GM06990 (cell line): ENCODE measurements around the gene PRPSAP1.

ENCODE experiments used
- DNase-seq: peaks from one replicate; pipeline ENCODE4 v3.0.0-alpha.2; 2011; ENCODE audit not compliant: insufficient read length; ENCODE audit errors: extremely low read depth
- H3K27me3 ChIP-seq: replicated peaks from 2 replicates; pipeline ENCODE4 v1.6.0; 2011; ENCODE audit warnings: low read length; ENCODE audit not compliant: control insufficient read depth, insufficient read depth
- H3K36me3 ChIP-seq: 2 replicates; pipeline ENCODE4 v1.5.1; 2011; ENCODE audit warnings: low read length; ENCODE audit not compliant: control insufficient read depth, insufficient read depth
- H3K4me3 ChIP-seq: replicated peaks from 2 replicates; pipeline ENCODE4 v1.5.1; 2011; ENCODE audit warnings: low read depth, mild to moderate bottlenecking, control low read depth, low read length
- CTCF ChIP-seq: IDR thresholded peaks from 2 replicates; pipeline ENCODE4 v1.5.1; 2011; ENCODE audit warnings: low read length, control low read depth, mild to moderate bottlenecking, inconsistent platforms; ENCODE audit not compliant: insufficient read depth, poor library complexity, severe bottlenecking

The PRPSAP1 gene

DNA sequence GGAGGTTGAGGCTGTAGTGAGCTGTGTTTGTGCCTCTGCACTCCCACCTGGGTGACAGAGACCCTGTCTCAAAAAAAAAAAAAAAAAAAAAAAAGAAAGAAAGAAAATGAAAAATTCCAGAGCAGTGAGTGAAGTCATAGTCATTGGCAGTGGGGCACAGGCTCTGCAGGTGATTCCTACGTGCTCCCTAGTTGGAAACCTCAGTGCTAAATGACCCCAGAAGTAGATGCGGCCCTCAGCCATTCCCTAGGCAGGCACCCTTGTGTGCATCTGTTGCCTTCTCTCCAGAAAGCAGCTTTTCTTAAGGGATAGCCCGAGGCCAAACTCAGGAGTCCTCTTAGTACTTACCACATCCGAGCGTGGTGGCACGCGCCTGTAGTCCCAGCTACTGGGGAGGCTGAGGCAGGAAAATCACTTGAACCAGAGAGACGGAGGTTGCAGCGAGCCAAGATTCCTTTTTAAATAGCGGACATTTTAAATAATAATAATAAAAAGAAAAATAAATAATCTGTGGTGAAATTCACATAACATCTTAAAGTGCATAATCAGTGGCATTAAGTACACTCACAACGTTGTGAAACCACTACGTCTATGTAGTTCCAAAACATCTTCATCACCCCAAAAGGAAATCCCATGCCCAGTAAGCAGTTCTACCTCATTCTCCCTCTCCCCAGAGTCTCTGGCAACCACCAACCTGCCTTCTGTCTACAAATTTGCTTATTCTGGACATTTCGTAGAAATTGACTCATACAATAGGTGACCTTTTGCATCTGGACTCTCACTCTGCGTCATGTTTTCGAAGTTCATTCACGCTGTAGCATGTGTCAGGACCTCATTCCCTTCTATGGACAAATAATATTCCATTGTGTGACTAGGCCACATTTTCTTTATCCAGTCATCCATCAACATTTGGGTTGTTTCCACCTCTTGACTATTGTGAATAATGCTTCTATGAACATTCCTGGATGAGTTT lies 18.2 kb upstream of the PRPSAP1 start:
- H3K36me3 ChIP-seq, result no peaks in the 10 kb centered on the region
- H3K4me3 ChIP-seq, result no peak overlapping the region
- TF ChIP-seq CTCF, result no peak
- no peak for DNase-seq
- no peaks in the 10 kb centered on the region; the same call in 1 of the 2 replicates for H3K27me3 ChIP-seq

DNA sequence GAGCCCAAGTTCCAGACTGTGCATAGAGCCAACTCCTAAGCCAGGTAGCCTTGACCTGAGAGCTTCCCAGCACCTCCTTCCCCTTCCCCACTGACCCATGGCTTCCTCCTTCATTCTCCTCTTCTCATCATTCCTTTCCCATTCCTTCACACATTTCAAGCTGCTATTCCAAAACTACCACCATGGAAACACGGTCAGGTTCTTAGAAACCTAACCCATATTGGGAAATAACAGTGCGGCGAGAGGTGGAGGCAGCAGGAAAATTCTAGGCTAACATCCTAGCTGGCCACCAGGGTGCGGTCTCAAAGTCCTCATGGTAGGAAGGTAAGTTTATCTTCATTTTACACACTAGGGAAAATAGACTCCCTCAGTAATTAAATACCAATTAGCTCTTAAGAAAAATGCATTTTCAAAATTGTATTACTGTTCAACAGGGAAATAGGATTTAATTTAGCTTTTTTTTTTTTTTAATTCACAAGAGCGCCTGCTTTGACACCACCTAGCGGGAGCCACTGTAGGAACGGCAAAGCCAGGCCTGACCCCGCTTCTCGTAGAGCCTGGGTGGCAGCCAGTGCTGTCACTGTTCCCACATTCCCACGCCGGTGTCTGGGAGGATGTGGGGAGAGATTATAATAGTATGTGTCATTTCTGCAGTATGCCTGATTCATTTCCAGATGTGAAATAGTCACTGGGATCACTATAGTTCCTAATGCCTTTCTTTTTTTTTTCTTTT lies 16.7 kb upstream of the PRPSAP1 start:
- no peak for DNase-seq
- H3K4me3 ChIP-seq, result no peak overlapping the region
- TF ChIP-seq CTCF, result peak; percentile 53
- H3K27me3 ChIP-seq, result no peaks in the 10 kb centered on the region; the same call in 1 of the 2 replicates
- no peaks in the 10 kb centered on the region for H3K36me3 ChIP-seq

GRCh38 chr17:76369804-76370203 lies 16.1 kb upstream of the PRPSAP1 start:
- Histone ChIP-seq H3K27me3 (no peaks in the 10 kb centered on the region), H3K36me3 (no peaks in the 10 kb centered on the region), H3K4me3 (no peak overlapping the region)
- no peak for DNase-seq
- TF ChIP-seq CTCF, result no peak

DNA sequence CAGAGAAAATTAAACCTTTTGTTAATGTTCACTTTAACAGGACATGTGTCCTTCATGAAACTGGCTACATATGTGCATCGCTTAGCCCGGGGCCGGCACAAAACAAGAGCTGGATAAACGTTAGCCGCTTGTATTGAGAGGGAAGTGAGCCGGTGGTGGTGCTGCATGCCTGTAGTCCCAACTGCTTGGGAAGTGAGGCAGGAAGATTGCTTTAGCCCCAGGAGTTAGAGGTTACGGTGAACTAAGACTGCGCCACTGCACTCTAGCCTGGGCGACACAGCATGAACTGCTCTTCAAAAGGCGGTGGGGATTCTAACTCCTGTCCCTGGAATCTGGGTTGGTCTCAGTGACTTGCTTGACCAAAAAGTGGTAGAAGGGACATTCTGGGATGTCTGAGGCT lies 15.7 kb upstream of the PRPSAP1 start:
- TF ChIP-seq CTCF, result no peak
- Histone ChIP-seq H3K36me3 (no peaks in the 10 kb centered on the region), H3K4me3 (no peak overlapping the region), H3K27me3 (no peaks in the 10 kb centered on the region)
- no peak for DNase-seq

DNA sequence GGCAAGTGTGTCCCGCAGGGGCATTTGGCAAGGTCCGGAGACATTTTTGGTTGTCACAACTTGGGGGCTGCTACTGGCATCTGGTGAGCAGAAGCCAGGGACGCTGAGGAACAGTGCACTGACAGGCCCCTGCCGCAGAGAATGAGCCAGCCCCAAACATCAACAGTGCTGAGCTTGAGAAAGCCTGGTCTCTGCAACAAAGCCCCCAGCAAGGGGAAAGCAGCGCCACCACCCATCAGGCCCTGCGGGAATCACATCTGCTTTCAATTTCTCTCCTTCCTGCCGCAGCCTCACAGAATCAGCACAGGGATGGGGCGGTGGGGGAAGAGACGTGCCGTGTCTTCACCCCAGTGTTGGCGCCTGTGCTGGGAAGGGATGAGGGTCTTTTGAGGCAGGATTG lies 14.8 kb upstream of the PRPSAP1 start:
- DNase-seq, result no peak
- Histone ChIP-seq H3K27me3 (no peaks in the 10 kb centered on the region), H3K4me3 (no peak overlapping the region), H3K36me3 (no peaks in the 10 kb centered on the region)
- TF ChIP-seq CTCF, result no peak
